22Rv1 (cell line): Measurements from ENCODE around the gene CAP2.
"Not testable (repeated sequence)": the region's sequence is repeated elsewhere in the genome, so short reads cannot be mapped to it uniquely, and the experiment has no call there.

Source experiments
- ZFX ChIP-seq: fragments of 450-650 bp; IDR thresholded peaks from 2 replicates; pipeline ENCODE4 v1.6.1; 2017; ENCODE audit warnings: antibody characterized with exemption, borderline replicate concordance
- TF ChIP-seq, protein P1 (sequence below): fragments of 450-650 bp; IDR thresholded peaks from 2 replicates; pipeline ENCODE4 v1.5.1; 2017; ENCODE audit warnings: mild to moderate bottlenecking

DNA sequence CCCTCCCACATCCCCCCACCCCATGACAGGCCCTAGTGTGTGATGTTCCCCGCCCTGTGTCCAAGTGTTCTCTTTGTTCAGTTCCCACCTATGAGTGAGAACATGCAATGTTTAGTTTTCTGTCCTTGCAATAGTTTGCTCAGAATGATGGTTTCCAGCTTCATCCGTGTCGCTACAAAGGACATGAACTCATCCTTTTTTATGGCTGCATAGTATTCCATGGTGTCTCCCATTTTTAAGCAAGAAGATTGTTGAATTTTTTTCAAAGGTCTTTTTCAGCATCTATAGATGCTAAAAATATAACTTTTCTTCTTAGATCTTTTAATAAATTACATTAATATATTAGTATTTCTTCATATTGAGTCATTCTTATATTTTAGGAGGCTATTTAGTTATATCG is 47.4 kb downstream of the CAP2 start:
- TF ChIP-seq, protein P1, sequence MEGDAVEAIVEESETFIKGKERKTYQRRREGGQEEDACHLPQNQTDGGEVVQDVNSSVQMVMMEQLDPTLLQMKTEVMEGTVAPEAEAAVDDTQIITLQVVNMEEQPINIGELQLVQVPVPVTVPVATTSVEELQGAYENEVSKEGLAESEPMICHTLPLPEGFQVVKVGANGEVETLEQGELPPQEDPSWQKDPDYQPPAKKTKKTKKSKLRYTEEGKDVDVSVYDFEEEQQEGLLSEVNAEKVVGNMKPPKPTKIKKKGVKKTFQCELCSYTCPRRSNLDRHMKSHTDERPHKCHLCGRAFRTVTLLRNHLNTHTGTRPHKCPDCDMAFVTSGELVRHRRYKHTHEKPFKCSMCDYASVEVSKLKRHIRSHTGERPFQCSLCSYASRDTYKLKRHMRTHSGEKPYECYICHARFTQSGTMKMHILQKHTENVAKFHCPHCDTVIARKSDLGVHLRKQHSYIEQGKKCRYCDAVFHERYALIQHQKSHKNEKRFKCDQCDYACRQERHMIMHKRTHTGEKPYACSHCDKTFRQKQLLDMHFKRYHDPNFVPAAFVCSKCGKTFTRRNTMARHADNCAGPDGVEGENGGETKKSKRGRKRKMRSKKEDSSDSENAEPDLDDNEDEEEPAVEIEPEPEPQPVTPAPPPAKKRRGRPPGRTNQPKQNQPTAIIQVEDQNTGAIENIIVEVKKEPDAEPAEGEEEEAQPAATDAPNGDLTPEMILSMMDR, result not testable (repeated sequence)
- not testable (repeated sequence) for TF ChIP-seq ZFX
